SKM-1 (cell line): ENCODE results near the gene ENTPD6.
A peak's percentile ranks its signal among the peaks of the same experiment; 100 is the strongest.
"Not testable (repeated sequence)": the region's sequence is repeated elsewhere in the genome, so short reads cannot be mapped to it uniquely, and the experiment has no call there.

Experiments used
- DNase-seq: peaks from one replicate; lab custom pipeline; 2025; ENCODE audit not compliant: unreplicated experiment; lab: John Stamatoyannopoulos, UW

Gene ENTPD6

GRCh38 chr20:25240851-25241658, 45.5 kb downstream of the ENTPD6 start:
- DNase-seq = not testable (repeated sequence)

- not testable (repeated sequence) for DNase-seq
Measured at GRCh38 chr20:25241659-25241955, 46.1 kb downstream of the ENTPD6 start.

- DNase-seq = no peak
Measured at GRCh38 chr20:25242231-25242630, 46.7 kb downstream of the ENTPD6 start.

GRCh38 chr20:25243416-25243979, 48.0 kb downstream of the ENTPD6 start:
- DNase-seq = no peak

GRCh38 chr20:25244976-25245375, 49.5 kb downstream of the ENTPD6 start:
- no peak for DNase-seq

GRCh38 chr20:25245461-25245860, 49.9 kb downstream of the ENTPD6 start:
- DNase-seq = no peak

GRCh38 chr20:25246182-25246999, 50.9 kb downstream of the ENTPD6 start:
- no peak for DNase-seq

GRCh38 chr20:25247000-25247517, 51.5 kb downstream of the ENTPD6 start:
- peak; percentile 42 for DNase-seq

- no peak for DNase-seq
Measured at GRCh38 chr20:25247518-25247955, 52.0 kb downstream of the ENTPD6 start.

- DNase-seq = peak; percentile 54
Measured at GRCh38 chr20:25247956-25248785, 52.7 kb downstream of the ENTPD6 start, which contains the start of gene PYGB. PYGB (plus strand) TSS chr20:25248085; CDS start chr20:25248179, 94 bp downstream.

- DNase-seq = no peak
Measured at GRCh38 chr20:25248786-25249172, 53.3 kb downstream of the ENTPD6 start.

- DNase-seq = no peak
Measured at GRCh38 chr20:25249198-25249931, 53.9 kb downstream of the ENTPD6 start.

- DNase-seq = no peak
Measured at GRCh38 chr20:25250508-25250907, 55.0 kb downstream of the ENTPD6 start.

GRCh38 chr20:25251019-25251418, 55.5 kb downstream of the ENTPD6 start:
- no peak for DNase-seq

GRCh38 chr20:25251558-25251957, 56.0 kb downstream of the ENTPD6 start:
- DNase-seq = no peak

GRCh38 chr20:25252230-25252651, 56.7 kb downstream of the ENTPD6 start:
- no peak for DNase-seq

- DNase-seq = no peak
Measured at GRCh38 chr20:25252686-25253421, 57.3 kb downstream of the ENTPD6 start.

GRCh38 chr20:25253606-25254275, 58.2 kb downstream of the ENTPD6 start:
- DNase-seq = no peak

GRCh38 chr20:25254571-25254970, 59.1 kb downstream of the ENTPD6 start:
- no peak for DNase-seq
